OCI-LY7 (cell line): Measurements from ENCODE around the gene CYB5R4. TPM values are rescaled to one million over a fixed set of nuclear protein-coding genes. Genes with fewer than 3 reads are reported as not detected.
"Not testable (repeated sequence)": the region's sequence is repeated elsewhere in the genome, so short reads cannot be mapped to it uniquely, and the experiment has no call there.

Source experiments
- BruUV-seq: library from RNA; stranded (reverse); fragments of 400-500 nt; replicated peaks from 2 replicates; lab custom pipeline; 2021; lab: Mats Ljungman, UMichigan
- CTCF ChIA-PET: fragments of 300-600 bp; sonication (Branson Sonifier 250); formaldehyde crosslinking; loops from one replicate; lab custom pipeline; 2022; ENCODE audit warnings: antibody characterized with exemption; ENCODE audit not compliant: unreplicated experiment; lab: Charles Lee
- POLR2A ChIA-PET: fragments of 300-600 bp; sonication (Branson Sonifier 250); formaldehyde crosslinking; loops from one replicate; lab custom pipeline; 2022; ENCODE audit warnings: antibody characterized with exemption; lab: Charles Lee
- DNase-seq: peaks from one replicate; pipeline ENCODE4 v3.0.0-alpha.2; 2015; ENCODE audit warnings: low spot score
- H2AFZ ChIP-seq: fragments of 200-600 bp; sonication (generic), shearing (Covaris generic); 2 replicates; pipeline ENCODE4 v1.6.1; 2014; ENCODE audit warnings: mild to moderate bottlenecking, antibody characterized with exemption, low read length, moderate library complexity
- H3K27ac ChIP-seq: fragments of 200-600 bp; sonication (generic); 2 replicates; pipeline ENCODE4 v1.5.1; 2014; ENCODE audit warnings: mixed run types, low read depth, mild to moderate bottlenecking, moderate library complexity, low read length, inconsistent platforms; ENCODE audit not compliant: poor library complexity, severe bottlenecking
- H3K36me3 ChIP-seq: fragments of 200-600 bp; sonication (generic); 2 replicates; pipeline ENCODE4 v1.6.1; 2014; ENCODE audit warnings: mild to moderate bottlenecking, antibody characterized with exemption, low read length, moderate library complexity, mixed read lengths; ENCODE audit not compliant: insufficient read depth
- H3K4me1 ChIP-seq: fragments of 200-600 bp; sonication (generic); 2 replicates; pipeline ENCODE4 v1.5.1; 2014; ENCODE audit warnings: mild to moderate bottlenecking, low read length; ENCODE audit not compliant: insufficient read depth, poor library complexity, severe bottlenecking
- H3K4me2 ChIP-seq: fragments of 200-600 bp; sonication (generic); 2 replicates; pipeline ENCODE4 v1.6.1; 2014; ENCODE audit warnings: mild to moderate bottlenecking, low read length
- H3K4me3 ChIP-seq: fragments of 200-600 bp; sonication (generic); 2 replicates; pipeline ENCODE4 v1.5.1; 2014; ENCODE audit warnings: mild to moderate bottlenecking, low read depth, low read length; ENCODE audit not compliant: poor library complexity, severe bottlenecking
- H3K79me2 ChIP-seq: fragments of 200-600 bp; sonication (generic); 2 replicates; pipeline ENCODE4 v1.6.1; 2016; ENCODE audit warnings: low read depth, mild to moderate bottlenecking, low read length, moderate library complexity, mixed read lengths; ENCODE audit not compliant: insufficient read depth
- H3K9me2 ChIP-seq: fragments of 200-600 bp; sonication (generic); 2 replicates; pipeline ENCODE4 v1.6.1; 2016; ENCODE audit warnings: mild to moderate bottlenecking, low read length, mixed read lengths; ENCODE audit not compliant: insufficient read depth
- H3K9me3 ChIP-seq: fragments of 200-600 bp; sonication (generic); 2 replicates; pipeline ENCODE4 v1.6.1; 2014; ENCODE audit warnings: mild to moderate bottlenecking, mixed run types, low read length, mixed read lengths
- H4K20me1 ChIP-seq: fragments of 200-600 bp; sonication (generic); 2 replicates; pipeline ENCODE4 v1.6.1; 2014; ENCODE audit warnings: mild to moderate bottlenecking, antibody characterized with exemption, low read length, moderate library complexity, mixed read lengths; ENCODE audit not compliant: insufficient read depth
- EZH2phosphoT487 ChIP-seq: fragments of 200-600 bp; sonication (generic); IDR thresholded peaks from 2 replicates; pipeline ENCODE4 v1.6.1; 2018; ENCODE audit warnings: low read depth, borderline replicate concordance, mild to moderate bottlenecking, mixed run types, antibody characterized with exemption, low read length, moderate library complexity, mixed read lengths
- intact Hi-C: fragments of 100-400 bp; cut with micrococcal nuclease; formaldehyde crosslinking; loops from one replicate; pipeline ENCODE4 v1.10.0; 2022; ENCODE audit not compliant: unreplicated experiment
- total RNA-seq, 2 experiments: library from RNA; depleted of rRNA in 1 of 2; stranded (reverse); fragments of >200 nt in 1 of 2; shearing (Covaris generic) in 1 of 2; gene quantifications; 2 replicates each; pipeline ENCODE4 v1.2.3, GENCODE V29; 2014 to 2022
- TF ChIP-seq, protein P1 (sequence below): fragments of 200-600 bp; sonication (generic); conservative IDR thresholded peaks from 2 replicates; pipeline ENCODE4 v1.5.1; 2014; ENCODE audit warnings: mild to moderate bottlenecking, antibody characterized with exemption, low read length, moderate library complexity, mixed read lengths

Gene CYB5R4
- total RNA-seq, 2 experiments from 2014 or later: 16.2 to 34.8 TPM

DNA sequence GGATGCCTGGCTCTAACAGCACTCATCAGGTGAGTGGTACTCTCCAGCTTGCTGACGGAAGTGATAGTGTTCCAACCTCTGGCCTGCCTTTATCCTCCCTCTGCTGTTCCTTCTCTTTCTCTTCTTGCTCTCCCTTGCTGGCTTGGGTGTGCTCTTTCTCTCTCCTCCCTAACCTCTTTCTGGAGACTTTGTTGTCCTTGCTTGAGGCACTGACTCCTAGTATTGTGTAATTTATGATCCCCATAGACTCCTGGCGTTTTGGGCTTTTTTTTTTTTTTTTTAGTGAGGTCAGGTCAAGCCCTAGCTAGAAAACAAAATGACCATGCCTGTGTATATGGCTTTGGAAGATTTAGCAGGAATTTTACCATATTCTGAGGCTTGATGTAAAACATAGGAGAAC, 89.4 kb downstream of the CYB5R4 start:
- DNase-seq: no peak
- no peak overlapping the region for H3K4me2 ChIP-seq
- no peaks in the 10 kb centered on the region for H3K36me3 ChIP-seq
- H3K79me2 ChIP-seq: no peaks in the 10 kb centered on the region
- no peak for TF ChIP-seq EZH2phosphoT487
- TF ChIP-seq, protein P1, sequence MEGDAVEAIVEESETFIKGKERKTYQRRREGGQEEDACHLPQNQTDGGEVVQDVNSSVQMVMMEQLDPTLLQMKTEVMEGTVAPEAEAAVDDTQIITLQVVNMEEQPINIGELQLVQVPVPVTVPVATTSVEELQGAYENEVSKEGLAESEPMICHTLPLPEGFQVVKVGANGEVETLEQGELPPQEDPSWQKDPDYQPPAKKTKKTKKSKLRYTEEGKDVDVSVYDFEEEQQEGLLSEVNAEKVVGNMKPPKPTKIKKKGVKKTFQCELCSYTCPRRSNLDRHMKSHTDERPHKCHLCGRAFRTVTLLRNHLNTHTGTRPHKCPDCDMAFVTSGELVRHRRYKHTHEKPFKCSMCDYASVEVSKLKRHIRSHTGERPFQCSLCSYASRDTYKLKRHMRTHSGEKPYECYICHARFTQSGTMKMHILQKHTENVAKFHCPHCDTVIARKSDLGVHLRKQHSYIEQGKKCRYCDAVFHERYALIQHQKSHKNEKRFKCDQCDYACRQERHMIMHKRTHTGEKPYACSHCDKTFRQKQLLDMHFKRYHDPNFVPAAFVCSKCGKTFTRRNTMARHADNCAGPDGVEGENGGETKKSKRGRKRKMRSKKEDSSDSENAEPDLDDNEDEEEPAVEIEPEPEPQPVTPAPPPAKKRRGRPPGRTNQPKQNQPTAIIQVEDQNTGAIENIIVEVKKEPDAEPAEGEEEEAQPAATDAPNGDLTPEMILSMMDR: no peak
- no peak overlapping the region for H3K27ac ChIP-seq
- POLR2A ChIA-PET: no interaction called here
- BruUV-seq: no TSS peak
- H4K20me1 ChIP-seq: no peaks in the 10 kb centered on the region
- no peak overlapping the region for H2AFZ ChIP-seq
- H3K4me1 ChIP-seq: no peaks in the 10 kb centered on the region
- no peaks in the 10 kb centered on the region for H3K9me3 ChIP-seq
- no peak overlapping the region for H3K4me3 ChIP-seq
- H3K9me2 ChIP-seq: no peaks in the 10 kb centered on the region
- CTCF ChIA-PET: no interaction called here
- intact Hi-C loops: no loop called here

DNA sequence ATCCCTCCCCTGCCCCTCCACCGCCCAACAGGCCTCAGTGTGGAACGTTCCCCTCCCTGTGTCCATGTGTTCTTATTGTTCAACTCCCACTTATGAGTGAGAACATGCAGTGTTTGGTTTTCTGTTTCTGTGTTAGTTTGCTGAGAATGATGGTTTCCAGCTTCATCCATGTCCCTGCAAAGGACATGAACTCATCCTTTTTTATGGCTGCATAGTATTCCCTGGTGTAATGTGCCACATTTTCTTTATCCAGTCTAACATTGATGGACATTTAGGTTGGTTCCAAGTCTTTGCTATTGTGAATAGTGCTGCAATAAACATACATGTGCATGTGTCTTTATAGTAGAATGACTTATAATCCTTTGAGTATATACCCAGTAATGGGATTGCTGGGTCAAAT, 91.9 kb downstream of the CYB5R4 start:
- DNase-seq, CTCF ChIA-PET, H4K20me1 ChIP-seq, intact Hi-C loops, H2AFZ ChIP-seq, BruUV-seq, H3K9me2 ChIP-seq, H3K79me2 ChIP-seq, H3K4me1 ChIP-seq, H3K4me2 ChIP-seq, H3K9me3 ChIP-seq, POLR2A ChIA-PET, H3K27ac ChIP-seq, H3K4me3 ChIP-seq: not testable (repeated sequence)
- H3K36me3 ChIP-seq: peaks cover 13% of the 10 kb centered on the region

DNA sequence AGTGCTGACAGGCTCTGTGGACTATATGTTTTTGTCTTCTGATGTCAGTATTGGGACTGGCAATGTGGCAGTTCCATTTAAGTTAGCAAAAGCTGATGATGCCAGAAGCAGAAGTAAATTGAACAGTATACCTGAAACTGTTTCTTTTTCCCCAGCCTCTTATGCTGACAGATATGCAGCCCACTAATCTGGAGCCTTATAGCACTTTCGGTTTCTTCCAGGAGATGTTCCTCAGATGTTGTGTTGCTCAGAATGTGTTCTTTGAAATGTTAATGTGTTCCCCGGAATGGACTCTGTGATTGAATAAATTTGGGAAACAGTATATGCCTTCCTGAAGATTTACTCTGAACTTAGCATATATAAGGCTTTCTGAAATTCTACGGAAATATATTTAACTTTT, 93.3 kb downstream of the CYB5R4 start:
- Histone ChIP-seq H3K9me2 (no peaks in the 10 kb centered on the region), H3K27ac (no peak overlapping the region), H3K4me1 (no peaks in the 10 kb centered on the region), H3K36me3 (peaks cover 19% of the 10 kb centered on the region), H3K4me3 (no peak overlapping the region), H3K79me2 (no peaks in the 10 kb centered on the region), H3K9me3 (no peaks in the 10 kb centered on the region), H4K20me1 (no peaks in the 10 kb centered on the region), H3K4me2 (no peak overlapping the region), H2AFZ (no peak overlapping the region)
- DNase-seq: no peak
- intact Hi-C loops: no loop called here
- POLR2A ChIA-PET: interaction anchor here (0.8 to 1.2 kb wide), 2 partner anchors 11 to 115 kb away, joined by 3 read pairs; no protein-coding TSS in a partner anchor
- TF ChIP-seq, protein P1: no peak
- no peak for TF ChIP-seq EZH2phosphoT487
- BruUV-seq: no TSS peak
- CTCF ChIA-PET: no interaction called here
